ENCODE data around the gene SLC2A9. TPM values are rescaled to one million over a fixed set of nuclear protein-coding genes. Genes with fewer than 3 reads are reported as not detected.
A peak's percentile ranks its signal among the peaks of the same experiment; 100 is the strongest.
"Not testable (repeated sequence)": the region's sequence is repeated elsewhere in the genome, so short reads cannot be mapped to it uniquely, and the experiment has no call there.

The SLC2A9 gene
- polyA plus RNA-seq, 3 donors from 2014 or later: 1.4 to 2.3 TPM; not detected in 1

- no peaks in the 10 kb centered on the region for H3K36me3 Mint-ChIP-seq
- no peak overlapping the region for H3K27ac Mint-ChIP-seq
These were observed 187.9 kb downstream of the SLC2A9 start for GRCh38 chr4:9833421-9833820.

GRCh38 chr4:9832640-9833039 is 188.7 kb downstream of the SLC2A9 start:
- Mint-ChIP-seq H3K36me3 (no peaks in the 10 kb centered on the region), H3K27me3 (ENCODE audit: low read depth in 3 of 3) (peaks cover 1 to 15% (median 3%) of the 10 kb centered on the region in 3 donors), H3K4me1 (no peaks in the 10 kb centered on the region), H3K9me3 (peaks cover 0 to 2% (median 0%) of the 10 kb centered on the region in 6 donors), H3K4me3 (no peak overlapping the region), H3K27ac (no peak overlapping the region)
- DNase-seq: no peak

More at GRCh38 chr4:9833421-9833820, 187.9 kb downstream of the SLC2A9 start:
- Mint-ChIP-seq H3K4me1 (no peaks in the 10 kb centered on the region), H3K4me3 (no peak overlapping the region), H3K27me3 (ENCODE audit: low read depth in 3 of 3) (peaks cover 1 to 15% (median 3%) of the 10 kb centered on the region in 3 donors), H3K9me3 (peaks cover 0 to 2% (median 0%) of the 10 kb centered on the region in 6 donors)
- no peak for DNase-seq

- H3K36me3 Mint-ChIP-seq: no peaks in the 10 kb centered on the region
- no peak overlapping the region for H3K27ac Mint-ChIP-seq
- DNase-seq: no peak
- peaks cover 0 to 2% (median 2%) of the 10 kb centered on the region in 3 donors for H3K27me3 Mint-ChIP-seq (ENCODE audit: low read depth in 3 of 3)
- H3K4me1 Mint-ChIP-seq: peaks cover 9 to 12% of the 10 kb centered on the region in 2 donors
- H3K9me3 Mint-ChIP-seq: peaks cover 0 to 3% (median 0%) of the 10 kb centered on the region in 6 donors
- no peak overlapping the region for H3K4me3 Mint-ChIP-seq
These were observed 194.7 kb downstream of the SLC2A9 start for GRCh38 chr4:9826551-9826950.

DNA sequence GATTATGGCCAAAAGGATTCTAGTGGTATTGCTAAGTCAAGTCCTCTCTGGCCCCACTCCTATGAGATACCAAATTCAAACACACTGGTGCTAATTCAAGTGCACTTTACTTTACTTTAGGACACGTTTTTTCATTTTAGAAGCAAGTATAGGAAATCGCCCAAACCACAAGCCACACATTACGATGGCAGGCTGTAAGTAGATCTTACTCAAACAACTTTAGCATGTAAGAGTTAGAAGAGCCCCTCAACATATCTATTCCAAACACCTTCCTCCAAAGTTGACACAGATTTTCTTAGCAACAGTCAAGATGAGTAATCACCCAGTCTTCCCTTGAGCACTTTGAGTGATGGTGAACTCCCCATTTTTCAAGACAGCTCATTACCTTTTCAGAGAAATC is 196.2 kb downstream of the SLC2A9 start:
- H3K4me3 Mint-ChIP-seq: peak overlapping the region in 1 of 5 donors; percentile 22

GRCh38 chr4:9820343-9820742 is 201.0 kb downstream of the SLC2A9 start:
- Mint-ChIP-seq H3K36me3 (no peaks in the 10 kb centered on the region), H3K4me1 (peaks cover 6 to 7% of the 10 kb centered on the region in 2 donors), H3K4me3 (no peak overlapping the region), H3K27ac (no peak overlapping the region), H3K9me3 (peaks cover 0 to 3% (median 0%) of the 10 kb centered on the region in 6 donors), H3K27me3 (ENCODE audit: low read depth in 3 of 3) (peaks cover 0 to 4% (median 0%) of the 10 kb centered on the region in 3 donors)
- no peak for DNase-seq

More for the DNA sequence above, 196.2 kb downstream of the SLC2A9 start:
- peak in 1 of 3 donors; percentile 2 for DNase-seq
- H3K9me3 Mint-ChIP-seq: peaks cover 0 to 3% (median 0%) of the 10 kb centered on the region in 6 donors
- H3K27me3 Mint-ChIP-seq (ENCODE audit: low read depth in 3 of 3): peaks cover 0 to 2% (median 0%) of the 10 kb centered on the region in 3 donors
- no peak overlapping the region for H3K27ac Mint-ChIP-seq
- H3K36me3 Mint-ChIP-seq: no peaks in the 10 kb centered on the region
- H3K4me1 Mint-ChIP-seq: peaks cover 9 to 12% of the 10 kb centered on the region in 2 donors

GRCh38 chr4:9816285-9816684 is 205.0 kb downstream of the SLC2A9 start:
- H3K4me1 Mint-ChIP-seq: peaks cover 12 to 13% of the 10 kb centered on the region in 2 donors
- no peak for DNase-seq
- H3K27me3 Mint-ChIP-seq (ENCODE audit: low read depth in 3 of 3): peaks cover 2 to 14% (median 5%) of the 10 kb centered on the region in 3 donors
- peaks cover 0 to 5% (median 0%) of the 10 kb centered on the region in 6 donors for H3K9me3 Mint-ChIP-seq
- H3K4me3 Mint-ChIP-seq: no peak overlapping the region
- H3K36me3 Mint-ChIP-seq: no peaks in the 10 kb centered on the region
- no peak overlapping the region for H3K27ac Mint-ChIP-seq

GRCh38 chr4:9812501-9813340 is 208.6 kb downstream of the SLC2A9 start:
- no peaks in the 10 kb centered on the region for H3K36me3 Mint-ChIP-seq
- peak overlapping the region in 1 of 5 donors; percentile 62 for H3K4me3 Mint-ChIP-seq
- H3K27ac Mint-ChIP-seq: peak overlapping the region in 1 of 6 donors; percentile 25
- H3K9me3 Mint-ChIP-seq: peaks cover 0 to 5% (median 0%) of the 10 kb centered on the region in 6 donors
- peak in 2 of 3 donors; percentile 2 to 12 for DNase-seq
- peaks cover 2 to 11% (median 5%) of the 10 kb centered on the region in 3 donors for H3K27me3 Mint-ChIP-seq (ENCODE audit: low read depth in 3 of 3)
- peaks cover 12 to 13% of the 10 kb centered on the region in 2 donors for H3K4me1 Mint-ChIP-seq

DNA sequence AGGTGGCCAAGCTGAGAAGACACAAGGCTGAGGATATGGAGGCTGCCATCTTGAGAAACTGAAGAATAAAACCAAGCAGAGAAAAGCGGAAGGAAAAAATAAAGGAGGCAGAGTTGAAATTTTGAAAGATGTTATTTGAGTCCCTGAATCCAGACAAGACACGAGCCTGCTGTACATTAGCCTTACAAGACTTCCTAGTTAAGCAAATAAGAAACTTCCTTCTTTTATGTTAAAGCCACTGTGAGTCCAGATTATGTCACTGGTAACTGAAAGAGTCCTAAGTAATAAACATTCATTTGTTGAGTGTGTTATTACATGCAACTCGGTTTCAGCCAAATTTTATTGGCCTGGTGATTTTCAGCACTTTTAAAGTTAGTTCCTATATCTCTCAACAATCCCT is 209.5 kb downstream of the SLC2A9 start:
- H3K27me3 Mint-ChIP-seq (ENCODE audit: low read depth in 3 of 3): peaks cover 2 to 10% (median 5%) of the 10 kb centered on the region in 3 donors
- no peak for DNase-seq
- H3K27ac Mint-ChIP-seq: no peak overlapping the region
- H3K9me3 Mint-ChIP-seq: peaks cover 0 to 5% (median 0%) of the 10 kb centered on the region in 6 donors
- peaks cover 12 to 13% of the 10 kb centered on the region in 2 donors for H3K4me1 Mint-ChIP-seq
- H3K36me3 Mint-ChIP-seq: no peaks in the 10 kb centered on the region
- H3K4me3 Mint-ChIP-seq: no peak overlapping the region

DNA sequence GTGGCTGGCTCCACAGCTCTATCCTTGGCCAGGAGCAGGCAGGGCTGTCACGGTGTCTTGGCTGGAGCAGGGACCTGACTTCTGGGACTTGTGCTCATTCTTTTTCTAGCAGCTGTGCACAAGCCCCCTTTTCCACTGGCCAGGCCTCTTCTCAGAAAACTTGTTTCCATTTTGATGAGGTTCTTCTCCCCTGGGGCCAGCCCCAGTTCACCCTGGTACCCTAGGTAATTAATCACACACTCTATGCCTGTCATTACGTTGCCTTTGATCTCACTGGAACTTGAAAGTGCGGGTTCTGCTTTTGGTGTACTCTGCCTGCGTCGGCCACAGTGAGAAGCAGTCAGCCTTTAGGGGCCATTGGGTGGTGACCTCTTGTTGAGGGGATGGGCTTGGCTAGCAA is 213.2 kb downstream of the SLC2A9 start:
- H3K27me3 Mint-ChIP-seq (ENCODE audit: low read depth in 3 of 3): peaks cover 3 to 5% (median 4%) of the 10 kb centered on the region in 3 donors
- H3K27ac Mint-ChIP-seq: no peak overlapping the region
- peaks cover 0 to 1% (median 0%) of the 10 kb centered on the region in 6 donors for H3K9me3 Mint-ChIP-seq
- H3K4me1 Mint-ChIP-seq: peaks cover 9% of the 10 kb centered on the region in 2 donors
- H3K36me3 Mint-ChIP-seq: no peaks in the 10 kb centered on the region
- no peak for DNase-seq
- no peak overlapping the region for H3K4me3 Mint-ChIP-seq

- Mint-ChIP-seq H3K27ac (no peak overlapping the region), H3K4me1 (no peaks in the 10 kb centered on the region), H3K4me3 (no peak overlapping the region), H3K27me3 (ENCODE audit: low read depth in 3 of 3) (peaks cover 2 to 7% (median 2%) of the 10 kb centered on the region in 3 donors), H3K36me3 (no peaks in the 10 kb centered on the region), H3K9me3 (no peaks in the 10 kb centered on the region)
- no peak for DNase-seq
These were observed 216.4 kb downstream of the SLC2A9 start for GRCh38 chr4:9804918-9805317.

DNA sequence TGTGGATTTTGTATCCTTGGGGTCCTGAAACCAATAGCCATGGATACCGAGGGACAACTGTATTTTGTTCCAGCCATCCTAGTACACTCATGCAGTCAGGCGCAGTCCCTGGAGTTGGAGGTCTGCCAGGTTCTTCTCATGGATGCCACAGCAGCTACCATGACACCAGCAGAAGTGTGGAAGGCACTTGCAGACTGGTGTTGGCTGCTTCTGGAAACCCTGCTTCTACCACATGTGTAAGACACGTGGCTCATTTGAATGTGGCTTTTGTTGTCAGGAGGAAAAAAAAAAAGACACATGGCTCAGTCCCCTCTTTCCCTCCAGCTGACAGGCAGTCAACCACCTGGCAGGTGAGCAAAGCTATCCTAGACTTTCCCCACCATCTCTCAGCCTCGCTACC is 220.4 kb downstream of the SLC2A9 start:
- H3K27me3 Mint-ChIP-seq (ENCODE audit: low read depth in 3 of 3): peaks cover 2 to 18% (median 2%) of the 10 kb centered on the region in 3 donors
- H3K4me1 Mint-ChIP-seq: no peaks in the 10 kb centered on the region
- H3K36me3 Mint-ChIP-seq: no peaks in the 10 kb centered on the region
- H3K27ac Mint-ChIP-seq: no peak overlapping the region
- no peak for DNase-seq
- H3K4me3 Mint-ChIP-seq: no peak overlapping the region
- H3K9me3 Mint-ChIP-seq: no peaks in the 10 kb centered on the region

- not testable (repeated sequence) for DNase-seq, H3K4me3 Mint-ChIP-seq, H3K9me3 Mint-ChIP-seq, H3K36me3 Mint-ChIP-seq, H3K4me1 Mint-ChIP-seq, H3K27ac Mint-ChIP-seq
- peaks cover 0 to 15% (median 0%) of the 10 kb centered on the region in 3 donors for H3K27me3 Mint-ChIP-seq (ENCODE audit: low read depth in 3 of 3)
These were observed 224.7 kb downstream of the SLC2A9 start for GRCh38 chr4:9796641-9797040.

DNA sequence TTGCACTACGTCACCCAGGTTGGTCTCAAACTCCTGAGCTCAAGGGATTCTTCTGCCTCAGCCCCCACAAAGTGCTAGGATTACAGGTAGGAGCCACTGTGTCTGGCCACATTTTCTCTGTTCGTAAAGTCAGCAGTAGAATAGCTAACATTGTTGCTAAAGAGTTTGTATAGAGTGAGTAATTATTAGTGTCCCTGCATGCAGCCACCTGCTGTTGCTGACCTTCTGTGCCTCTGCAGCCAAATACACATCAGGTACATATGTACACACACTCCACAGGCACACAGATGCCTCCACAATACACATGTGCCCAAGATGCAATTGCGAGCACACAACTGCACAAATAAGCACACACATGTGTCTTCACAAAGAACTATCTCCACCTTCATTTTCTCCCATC is 228.9 kb downstream of the SLC2A9 start:
- H3K36me3 Mint-ChIP-seq: no peaks in the 10 kb centered on the region
- H3K27ac Mint-ChIP-seq: no peak overlapping the region
- H3K4me3 Mint-ChIP-seq: no peak overlapping the region
- no peak for DNase-seq
- H3K4me1 Mint-ChIP-seq: no peaks in the 10 kb centered on the region
- H3K27me3 Mint-ChIP-seq (ENCODE audit: low read depth in 3 of 3): peaks cover 0 to 12% (median 0%) of the 10 kb centered on the region in 3 donors
- peaks cover 0 to 2% (median 0%) of the 10 kb centered on the region in 6 donors for H3K9me3 Mint-ChIP-seq

- H3K27me3 Mint-ChIP-seq (ENCODE audit: low read depth in 3 of 3): peaks cover 4 to 14% (median 6%) of the 10 kb centered on the region in 3 donors
- H3K4me1 Mint-ChIP-seq, H3K27ac Mint-ChIP-seq, H3K9me3 Mint-ChIP-seq, H3K4me3 Mint-ChIP-seq, DNase-seq, H3K36me3 Mint-ChIP-seq: not testable (repeated sequence)
These were observed 235.4 kb downstream of the SLC2A9 start for GRCh38 chr4:9785891-9786290.

Measured in immature natural killer cell (primary cell).